GM18517 (cell line): ENCODE data around the gene NUP210L.

Experiments
- ATAC-seq: cut with Tn5 transposase; IDR thresholded peaks from one replicate; pipeline ENCODE4 v1.9.1; 2021; ENCODE audit warnings: mild to moderate bottlenecking, moderate library complexity; ENCODE audit not compliant: unreplicated experiment

The NUP210L gene

DNA sequence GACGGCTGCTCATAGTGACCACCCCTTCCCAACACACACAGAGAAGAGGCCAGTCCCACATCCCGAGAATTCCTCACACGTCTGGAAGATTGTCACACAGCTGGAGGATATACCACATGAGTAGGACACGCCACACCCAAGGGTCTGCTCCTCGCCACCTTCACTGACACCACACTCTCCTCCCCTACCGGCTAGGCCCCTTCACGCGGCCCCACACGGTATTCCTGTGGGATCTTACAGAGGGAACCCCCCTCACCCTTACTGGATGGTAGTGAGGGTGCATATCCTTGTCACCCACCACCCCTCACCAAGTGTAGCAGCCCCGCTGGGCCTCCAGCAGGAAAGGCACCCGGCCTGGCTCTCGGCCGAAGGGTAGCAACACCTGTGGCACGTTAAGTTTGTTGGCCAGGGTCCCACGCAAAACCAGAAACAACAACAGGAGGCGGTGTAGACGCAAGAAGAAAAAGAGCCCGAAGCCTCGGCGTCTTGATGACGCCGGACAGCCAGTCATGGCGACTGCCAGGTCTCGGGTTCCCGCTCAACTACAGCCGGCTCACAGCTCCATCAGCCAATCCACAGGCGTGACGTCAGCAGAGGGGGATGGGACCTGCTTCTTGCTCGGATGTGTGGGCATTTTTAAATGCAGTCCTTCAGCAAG lies at the start of gene NUP210L:
NUP210L (minus strand) TSS at position 540 of the 658 bp plus-strand sequence.
- no peak for ATAC-seq

DNA sequence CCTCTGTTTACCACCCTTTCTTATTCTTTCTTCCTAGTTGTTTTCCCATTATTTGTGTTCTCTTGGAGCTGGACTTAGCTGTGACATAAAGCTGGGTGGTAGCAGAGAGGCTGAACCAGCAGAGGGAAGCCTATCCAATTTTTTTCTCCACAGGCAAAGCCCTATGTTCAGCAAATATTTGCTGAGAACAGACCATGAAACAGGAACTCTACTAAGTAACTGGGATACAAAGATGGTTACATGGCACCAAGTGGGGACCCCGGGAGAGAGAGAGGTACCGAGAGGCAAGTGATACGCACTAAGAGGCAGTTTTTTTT lies 44.6 kb upstream of the NUP210L start:
- ATAC-seq = no peak

DNA sequence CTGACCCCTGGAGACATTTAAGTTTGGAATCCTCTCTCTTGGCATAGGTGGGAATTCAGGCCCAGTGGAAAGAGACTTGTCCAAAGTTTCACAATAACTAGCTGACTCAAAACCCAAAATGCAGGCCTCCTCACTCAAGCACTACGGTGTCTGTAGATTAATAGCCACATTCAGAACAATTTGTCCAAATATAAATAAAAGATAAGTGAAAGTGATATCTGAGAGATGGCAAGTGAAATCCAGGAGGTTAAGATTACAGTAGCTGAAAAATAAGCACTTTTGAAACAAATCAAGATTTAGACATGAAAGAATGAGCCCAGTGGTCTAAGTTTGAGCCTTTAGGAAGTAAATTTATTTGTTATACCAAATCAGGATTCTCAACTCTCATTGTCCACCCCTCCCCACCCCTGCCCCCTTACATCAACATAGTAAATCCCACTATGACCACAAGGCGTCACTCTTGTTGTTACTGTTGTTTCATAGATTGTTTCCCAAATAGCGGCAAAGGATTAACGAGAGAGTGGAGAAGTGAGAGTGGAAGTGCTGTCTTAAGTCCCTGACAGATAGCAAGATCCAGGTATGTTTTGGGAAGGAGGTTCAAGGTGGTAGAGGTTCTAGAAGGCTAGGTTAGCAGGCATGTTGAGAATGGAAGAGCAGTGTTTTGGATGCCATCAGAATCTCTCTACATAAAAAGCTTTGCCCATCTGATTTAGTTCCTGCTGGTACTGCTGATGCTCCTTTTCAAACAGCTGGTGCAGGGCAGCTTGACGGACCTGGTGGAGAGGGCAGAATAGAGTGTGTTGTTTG lies 44.1 kb upstream of the NUP210L start:
- no peak for ATAC-seq

DNA sequence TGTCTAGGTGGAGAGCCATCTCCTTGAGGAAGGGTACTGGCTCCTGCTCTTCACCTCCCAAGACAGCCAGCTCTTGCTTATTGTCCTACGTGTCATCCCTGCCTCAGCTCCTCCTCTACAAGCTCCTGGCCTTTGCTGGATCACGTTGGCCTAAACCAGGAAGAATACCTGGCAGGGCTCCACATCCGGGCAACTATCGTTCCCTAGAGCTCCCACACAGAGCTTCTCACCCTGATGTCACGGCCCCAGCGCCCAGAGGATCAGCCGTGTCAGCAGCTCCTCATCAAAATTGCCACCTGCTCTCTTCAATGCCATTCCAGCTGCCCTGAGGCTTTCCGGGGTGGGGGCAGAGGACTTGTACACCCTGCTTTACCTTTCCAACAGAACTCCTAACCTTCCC lies 38.9 kb upstream of the NUP210L start:
- ATAC-seq = no peak

DNA sequence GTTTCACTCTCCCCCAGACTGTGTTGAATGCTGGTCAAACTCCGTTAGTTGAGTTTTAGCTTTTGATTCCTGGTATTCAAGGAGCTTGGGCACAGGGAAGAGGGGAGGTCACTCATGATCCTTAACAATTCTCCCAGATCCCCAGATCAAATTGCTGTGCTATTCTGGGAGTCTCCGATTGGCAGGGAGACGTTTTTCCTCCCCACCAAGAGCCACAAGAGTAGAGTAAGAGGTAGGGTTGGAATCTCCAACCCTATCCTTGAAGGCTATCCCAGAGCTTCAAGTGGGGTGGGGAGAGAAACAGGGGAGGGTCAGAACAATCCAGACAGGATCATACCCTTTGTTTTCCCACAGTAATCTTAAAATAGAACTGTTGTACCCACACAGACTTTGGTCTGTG lies 37.6 kb upstream of the NUP210L start:
- ATAC-seq = no peak

DNA sequence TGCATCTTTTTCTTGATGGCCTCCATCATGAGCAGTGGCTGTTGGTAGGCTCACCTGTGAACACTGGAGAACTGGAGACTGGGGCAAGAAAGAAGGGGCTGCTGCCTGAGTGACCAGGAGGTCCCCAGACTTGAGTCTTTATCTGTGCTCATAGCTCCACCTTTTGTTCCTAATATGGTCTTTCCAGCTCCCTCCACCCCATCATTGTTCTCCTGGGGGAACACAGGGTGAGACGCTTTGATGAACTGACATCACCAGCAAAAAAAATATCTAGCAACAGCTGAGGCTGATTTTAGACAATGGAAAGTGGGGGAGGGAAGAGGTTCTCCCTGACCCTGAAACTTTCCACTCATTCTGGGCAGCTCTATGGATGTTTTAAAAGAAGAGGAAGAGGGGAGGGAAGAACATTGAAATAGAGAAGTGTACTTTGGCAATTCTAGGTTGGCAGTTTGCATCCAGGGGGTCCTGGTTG lies 37.2 kb upstream of the NUP210L start, which contains the start of gene TPM3:
TPM3 (minus strand) TSS at position 111 of the 472 bp plus-strand sequence; CDS start at position 29, 82 bp downstream.
- no peak for ATAC-seq

DNA sequence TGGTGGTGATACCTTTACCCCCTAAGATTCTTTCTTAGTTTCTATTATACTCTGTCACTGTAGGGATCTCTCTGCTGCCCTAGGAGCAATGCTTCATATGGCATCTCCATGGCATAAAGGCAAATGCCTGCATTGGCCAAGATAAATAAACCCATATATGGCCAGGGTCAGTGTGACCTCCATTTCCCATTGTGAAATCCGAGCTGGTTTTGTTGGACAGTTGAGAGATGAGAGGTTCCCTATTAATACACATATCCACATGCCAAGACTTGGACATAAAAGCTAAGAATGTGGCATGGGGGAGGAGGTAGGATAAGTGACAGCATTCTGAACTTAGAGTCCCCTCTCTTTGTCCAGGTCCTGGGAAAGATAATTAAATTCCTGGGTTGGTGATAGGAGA lies 35.7 kb upstream of the NUP210L start:
- ATAC-seq = no peak

DNA sequence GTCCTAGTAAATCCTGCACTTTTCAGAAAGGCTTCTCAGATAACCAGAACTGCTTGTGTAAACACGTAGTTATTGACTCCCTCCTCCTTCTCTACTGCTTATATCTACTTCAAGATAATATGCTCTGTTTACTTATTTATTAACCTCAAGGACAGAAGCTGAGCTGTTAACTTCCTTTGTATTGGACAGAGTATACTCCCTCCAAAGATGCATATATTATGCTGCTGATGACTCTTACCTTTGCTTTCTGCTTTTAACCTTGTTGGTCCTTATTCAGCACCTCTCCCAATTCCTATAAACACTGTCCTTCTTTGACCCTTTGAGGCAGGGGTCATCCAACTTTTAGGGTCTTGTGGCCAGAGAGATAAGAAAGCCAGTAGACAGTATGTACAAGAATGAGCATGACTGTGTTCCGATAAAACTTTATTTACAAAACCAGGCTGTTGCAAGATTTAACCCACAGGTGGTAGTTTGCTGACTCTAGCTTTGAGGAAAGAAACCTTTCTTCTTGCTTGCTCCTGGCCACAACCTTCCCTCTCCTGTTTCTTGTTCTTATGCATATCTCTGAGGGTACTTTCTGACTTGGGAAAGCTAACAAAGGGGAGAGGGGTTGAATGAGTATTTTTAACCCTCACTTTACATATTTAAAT lies 32.1 kb upstream of the NUP210L start:
- ATAC-seq = no peak

DNA sequence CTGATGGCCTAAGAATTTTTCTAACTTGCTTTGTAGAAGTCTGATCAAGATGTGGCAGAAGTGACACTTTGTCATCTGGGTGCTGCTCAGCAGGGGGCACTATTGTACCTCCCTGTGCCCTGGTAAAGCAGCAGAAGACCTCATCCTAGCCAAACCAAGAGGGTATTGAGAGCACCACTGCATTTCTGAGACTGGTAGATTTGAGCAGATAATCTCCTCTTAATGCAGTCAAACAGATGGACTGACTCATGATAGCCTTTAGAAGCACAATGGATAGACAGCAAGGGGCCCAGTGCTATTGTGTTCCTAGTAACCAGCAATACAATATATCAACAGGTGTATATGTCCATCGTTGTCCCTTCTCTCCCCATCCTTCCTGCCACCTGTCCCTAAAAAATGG lies 31.3 kb upstream of the NUP210L start:
- ATAC-seq = no peak

DNA sequence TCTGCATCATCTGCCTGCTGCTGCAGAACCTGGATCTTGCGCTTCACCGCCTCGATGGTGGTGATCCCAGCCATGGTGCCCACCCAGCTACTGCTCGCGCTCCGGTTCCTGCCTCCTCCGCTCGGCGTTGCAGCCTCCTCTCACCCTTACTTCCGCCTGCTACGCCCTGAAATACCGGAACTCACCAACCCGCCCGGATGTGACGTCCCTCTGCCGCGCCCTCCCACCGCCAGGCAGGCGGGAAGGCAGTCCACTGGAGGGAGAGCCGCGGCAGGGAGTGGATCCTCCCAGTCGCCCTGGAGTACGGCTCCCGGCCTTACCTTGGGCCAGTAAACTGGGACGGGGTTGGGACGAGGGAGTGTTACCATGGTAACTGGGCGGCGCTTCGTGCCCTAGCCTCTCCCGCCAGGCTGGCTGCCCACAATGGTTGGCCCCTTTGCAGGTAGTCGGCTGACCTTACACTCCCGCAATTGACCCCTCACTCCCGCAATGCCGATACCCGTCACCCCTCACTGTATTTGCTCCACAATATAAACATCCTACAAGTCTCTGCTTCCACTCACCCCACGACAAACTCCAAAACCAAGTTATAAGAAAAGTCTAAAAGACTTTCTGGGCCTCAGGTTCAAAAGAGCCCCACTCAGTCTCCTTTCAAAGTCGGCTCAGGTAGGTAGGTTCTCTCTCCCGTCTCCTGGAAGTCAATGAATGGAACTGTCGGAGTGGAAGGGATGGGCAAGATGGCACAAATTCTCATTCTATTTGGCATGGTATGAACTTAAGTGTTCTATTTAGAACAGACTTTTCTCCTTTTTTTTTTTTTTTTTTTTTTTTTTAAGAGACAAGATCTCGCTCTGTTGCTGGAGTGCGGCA lies 28.4 kb upstream of the NUP210L start:
- ATAC-seq = peak; percentile 71

DNA sequence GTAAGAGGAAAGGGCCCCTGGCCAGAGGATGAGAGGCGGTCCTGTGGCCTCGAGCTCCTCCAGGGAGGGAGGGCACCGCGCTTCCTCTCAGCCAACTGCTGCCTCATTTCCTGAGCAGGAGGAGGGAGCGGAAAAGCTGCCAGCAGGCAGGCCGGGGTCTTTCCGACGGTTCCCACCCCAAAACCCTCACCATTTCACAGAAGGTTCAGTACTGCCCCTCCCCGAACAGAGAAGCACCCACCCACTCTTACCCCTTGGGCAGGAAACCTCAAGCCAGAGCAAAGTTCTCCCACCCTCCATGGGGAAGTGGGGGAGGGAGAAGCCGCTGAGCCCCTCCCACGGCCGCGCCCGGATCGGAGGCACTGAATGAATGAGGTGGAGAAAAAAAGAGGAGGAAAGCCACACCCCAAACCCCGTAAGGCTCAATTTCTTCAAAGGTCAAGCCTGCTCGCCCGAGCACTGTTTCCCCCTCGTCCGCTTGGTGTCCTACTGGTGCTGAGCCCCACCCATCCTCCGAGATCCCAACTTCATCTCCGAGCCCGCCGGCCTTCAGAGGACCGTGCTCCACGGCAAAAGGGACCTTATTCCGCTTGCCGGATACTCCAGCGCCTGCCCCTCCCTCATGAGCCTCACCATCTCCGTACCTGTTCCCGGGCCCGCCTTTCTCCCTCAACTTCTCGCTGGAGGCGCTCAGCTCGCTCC lies 27.6 kb upstream of the NUP210L start:
- peak; percentile 27 for ATAC-seq

DNA sequence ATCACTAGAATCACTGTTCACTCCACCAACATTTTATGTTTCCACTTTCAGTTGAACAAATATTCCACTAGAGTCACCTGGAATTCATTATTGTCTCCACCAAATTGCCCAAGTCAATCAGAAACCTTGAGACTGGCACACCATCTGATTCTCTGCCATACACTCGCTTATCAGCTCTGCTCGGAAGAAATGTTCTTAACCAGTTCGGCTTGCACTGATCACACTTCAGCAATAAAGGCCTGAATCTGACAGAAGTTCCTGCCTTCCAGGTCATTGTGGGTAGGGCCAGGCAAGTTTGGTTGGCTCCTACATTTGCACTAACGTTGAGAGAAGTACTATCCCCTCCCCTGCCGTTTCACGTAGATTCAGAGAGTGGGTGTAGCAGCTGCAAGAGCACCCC lies 27.1 kb upstream of the NUP210L start:
- peak; percentile 41 for ATAC-seq

DNA sequence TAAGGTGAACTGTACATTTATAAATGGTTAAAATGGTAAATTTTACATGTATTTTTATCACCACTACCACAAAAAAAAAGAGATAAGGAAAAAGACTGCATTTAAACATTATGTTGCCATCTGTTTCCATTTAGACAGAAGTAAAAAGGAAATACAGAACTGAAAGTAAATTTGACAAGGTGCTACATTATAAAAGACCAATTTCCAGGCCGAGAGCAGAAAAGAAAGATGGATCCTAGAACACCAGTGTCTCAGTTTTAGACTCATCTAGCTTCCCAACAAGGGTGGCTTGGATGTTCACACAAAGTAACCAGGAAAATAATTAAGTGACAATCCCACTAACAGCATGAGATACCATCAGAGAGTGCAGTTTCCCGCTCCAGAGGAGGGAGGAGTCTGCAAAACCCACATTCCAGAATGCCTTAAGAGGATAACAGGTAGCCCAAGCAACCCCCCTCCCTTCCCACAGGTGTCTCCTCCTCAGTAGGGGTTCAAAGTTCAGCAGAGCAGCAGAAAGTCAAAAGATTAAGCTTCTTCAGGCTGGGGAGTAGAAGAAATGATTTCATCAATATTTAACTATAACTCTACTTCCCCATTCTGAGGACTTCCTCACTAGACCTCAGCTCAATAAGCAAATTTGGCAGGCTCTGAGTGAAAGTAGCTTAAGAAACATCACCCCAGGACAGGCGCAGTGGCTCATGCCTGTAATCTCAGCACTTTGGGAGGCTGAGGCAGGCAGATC lies 25.2 kb upstream of the NUP210L start:
- ATAC-seq = no peak

DNA sequence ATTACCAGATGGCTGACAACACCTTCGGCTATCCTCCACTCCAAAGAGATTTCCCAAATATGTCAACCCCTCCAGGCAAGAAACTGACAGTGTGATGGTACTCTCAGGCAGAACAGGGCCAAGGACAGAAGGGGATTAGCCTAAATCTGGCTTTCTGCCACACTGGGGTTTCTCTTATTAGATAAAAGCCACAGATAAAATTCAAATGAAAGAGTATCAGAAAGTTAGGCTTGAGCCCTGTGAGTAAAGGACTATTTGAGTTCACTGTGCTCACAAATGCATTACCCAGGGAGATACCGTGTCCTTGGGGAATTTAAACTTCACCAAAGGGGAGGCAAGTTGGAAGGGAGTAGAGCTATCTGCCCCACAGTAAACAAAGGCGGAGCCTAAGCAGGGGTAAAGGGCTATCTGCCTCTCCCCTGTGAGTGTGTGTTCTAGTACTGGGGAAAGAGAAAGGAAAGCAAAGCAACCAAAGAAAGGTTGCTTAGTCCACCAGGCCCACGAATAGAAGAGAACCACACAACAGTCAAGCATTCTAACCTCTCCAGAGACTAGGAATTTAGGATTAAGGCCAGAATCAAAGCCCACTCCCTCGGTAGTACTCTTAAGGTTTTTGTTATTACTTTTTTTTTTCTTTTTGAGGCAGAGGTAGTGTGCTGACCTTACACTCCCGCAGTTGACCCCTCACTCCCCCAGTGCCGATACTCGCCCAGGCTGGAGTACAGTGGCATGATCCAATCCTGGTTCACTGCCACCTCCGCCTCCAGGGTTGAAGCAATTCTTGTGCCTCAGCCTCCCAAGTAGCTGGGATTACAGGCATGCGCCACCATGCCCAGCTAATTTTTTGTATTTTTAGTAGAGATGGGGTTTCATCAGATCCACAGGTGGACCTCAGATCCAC lies 24.3 kb upstream of the NUP210L start:
- ATAC-seq = no peak

DNA sequence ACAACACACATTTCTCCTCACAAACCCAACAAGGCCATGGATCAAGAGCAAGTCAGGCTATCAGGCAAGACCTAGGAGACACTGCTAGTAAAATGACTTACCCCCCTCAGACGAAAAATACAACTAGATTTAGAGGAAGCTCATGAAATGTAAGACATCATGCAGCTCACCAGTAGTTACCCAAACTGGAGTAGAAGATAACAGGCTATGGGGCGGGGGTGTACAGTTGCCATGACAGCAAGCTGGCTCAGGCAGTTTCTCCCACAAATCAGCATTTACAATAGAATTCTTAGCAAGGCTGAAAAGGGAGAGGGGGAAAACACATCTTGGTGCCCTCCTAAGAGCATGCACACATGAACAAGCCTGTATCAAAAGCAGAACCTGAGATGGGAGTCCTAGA lies 23.1 kb upstream of the NUP210L start:
- no peak for ATAC-seq

DNA sequence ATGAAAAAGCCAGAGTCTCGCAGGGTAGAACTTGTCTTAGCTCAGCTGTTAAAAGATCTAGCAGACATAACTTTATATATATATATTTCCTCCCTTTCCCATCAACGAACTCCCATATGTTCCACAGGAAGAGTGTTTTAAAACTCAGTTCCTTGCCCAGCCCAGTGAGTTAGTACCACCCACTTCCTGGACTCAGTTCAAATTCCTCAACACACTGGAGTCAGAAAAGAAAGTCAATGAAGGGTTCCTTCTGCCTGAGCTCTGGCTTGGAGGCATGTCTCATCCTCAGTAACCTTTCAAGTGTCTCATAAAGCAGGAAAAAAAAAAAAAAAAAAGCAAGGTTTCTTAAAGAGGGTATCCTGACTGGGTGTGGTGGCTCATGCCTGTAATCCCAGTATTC lies 21.5 kb upstream of the NUP210L start:
- no peak for ATAC-seq

DNA sequence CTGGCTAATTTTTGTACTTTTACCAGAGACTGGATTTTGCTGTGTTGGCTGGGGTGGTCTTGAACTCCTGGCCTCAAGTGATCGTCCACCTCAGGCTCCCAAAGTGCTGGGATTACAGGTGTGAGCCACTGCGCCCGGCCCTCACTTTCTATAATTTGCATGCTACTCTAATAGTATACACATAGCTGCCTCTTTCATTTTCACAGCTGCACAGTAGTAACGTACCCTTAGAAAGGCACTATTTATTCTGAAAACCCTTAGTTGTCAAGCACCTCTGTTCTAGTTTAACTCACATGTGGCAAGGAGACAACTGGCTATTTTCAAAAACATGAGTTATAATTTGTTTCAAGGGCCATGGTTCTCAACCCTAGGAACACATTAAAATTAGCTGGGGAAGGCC lies 19.8 kb upstream of the NUP210L start:
- ATAC-seq = peak; percentile 47

DNA sequence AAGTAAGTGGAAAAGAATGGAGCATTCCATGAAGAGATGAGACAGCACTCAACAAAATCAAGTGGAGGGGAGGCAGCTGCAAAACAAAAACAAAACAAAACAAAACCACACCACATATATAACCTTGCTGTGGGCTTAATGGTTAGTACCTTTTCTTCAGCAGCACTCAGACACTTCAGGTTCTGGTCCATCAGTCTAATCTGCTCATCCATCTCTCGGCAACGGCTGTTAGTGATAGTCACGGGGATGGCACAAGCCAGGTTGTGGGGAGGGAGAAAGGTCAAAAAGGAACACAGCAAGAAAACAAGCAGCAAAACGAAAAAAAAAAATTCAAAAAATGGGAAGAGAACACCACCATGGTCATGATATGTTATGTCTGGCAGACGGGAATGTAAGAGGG lies 17.0 kb upstream of the NUP210L start:
- no peak for ATAC-seq

DNA sequence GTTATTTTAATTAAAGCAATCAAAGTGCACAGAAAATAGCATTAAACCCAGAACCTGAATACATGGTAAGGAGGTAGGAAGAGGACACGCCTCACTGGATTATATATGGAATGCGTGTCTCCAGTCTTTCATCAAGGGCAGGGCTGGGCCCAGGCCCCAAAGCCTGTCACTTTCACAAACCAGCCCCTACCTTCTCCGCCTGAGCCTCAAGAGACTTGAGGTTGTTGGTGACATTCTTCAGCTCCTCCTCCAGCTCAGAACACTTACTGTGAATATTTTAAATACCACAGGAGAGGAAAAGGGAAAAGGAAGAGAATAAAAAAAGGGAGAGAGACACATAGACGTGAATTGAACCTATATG lies 16.3 kb upstream of the NUP210L start:
- ATAC-seq = no peak
